Prostate gland (tissue), 2 donors: ENCODE data around the gene CYP17A1. TPM values are rescaled to one million over a fixed set of nuclear protein-coding genes. Genes with fewer than 3 reads are reported as not detected.
A peak's percentile ranks its signal among the peaks of the same experiment; 100 is the strongest.

ENCODE experiments used
- DNase-seq: peaks from one replicate; pipeline ENCODE4 v3.0.0-alpha.2; 2019; ENCODE audit warnings: low spot score
- H3K27ac ChIP-seq, 2 donors: fragments of 200-600 bp; sonication (generic); 2 replicates each; pipeline ENCODE4 v1.5.1; 2017 to 2019
- H3K27me3 ChIP-seq: fragments of 200-600 bp; sonication (generic); replicated peaks from 2 replicates; pipeline ENCODE4 v1.5.1; 2019; ENCODE audit not compliant: insufficient read depth
- H3K36me3 ChIP-seq, 2 donors: fragments of 200-600 bp; sonication (generic); 1 replicate in 1 of 2; 2 replicates in 1 of 2; pipeline versions ENCODE4 v1.5.1 to v1.8.1; 2017 to 2019
- H3K4me1 ChIP-seq: fragments of 200-600 bp; sonication (generic); replicated peaks from 2 replicates; pipeline ENCODE4 v1.5.1; 2019
- H3K4me3 ChIP-seq, 2 donors: fragments of 200-600 bp; sonication (generic); 2 replicates each; pipeline ENCODE4 v1.5.1; 2017 to 2019
- H3K9me3 ChIP-seq: fragments of 200-600 bp; sonication (generic); 2 replicates; pipeline ENCODE4 v1.5.1; 2017
- POLR2A ChIP-seq: fragments of 450-650 bp; IDR thresholded peaks from one replicate; pipeline ENCODE4 v1.6.1; 2016; ENCODE audit warnings: antibody characterized with exemption, mild to moderate bottlenecking
- POLR2AphosphoS5 ChIP-seq: sonication (generic); formaldehyde crosslinking; IDR thresholded peaks from one replicate; pipeline ENCODE4 v1.6.1; 2017; ENCODE audit warnings: antibody characterized with exemption
- WGBS: methylation state at CpG from one replicate; pipeline ENCODE4 v1.1.5; 2018; 5-methylcytosine and 5-hydroxymethylcytosine counted together
- intact Hi-C: fragments of 100-400 bp; cut with DNase I; formaldehyde crosslinking; loops from one replicate; pipeline ENCODE4 v1.14.2; 2022
- total RNA-seq, 2 donors: library from RNA; depleted of rRNA; stranded (reverse); fragments of >200 nt; gene quantifications; one replicate each; pipeline ENCODE4 v1.1.0, GENCODE V29; 2016
- TF ChIP-seq, protein P1 (sequence below), 4 experiments: fragments of 200-600 bp in 2 of 4; fragments of 450-650 bp in 2 of 4; sonication (generic) in 2 of 4; IDR thresholded peaks; 1 replicate in 3 of 4; 2 replicates in 1 of 4; pipeline ENCODE4 v1.5.1; 2016 to 2019; ENCODE audit warnings: antibody characterized with exemption in 4 of 4, mild to moderate bottlenecking in 2 of 4, moderate library complexity in 2 of 4

The CYP17A1 gene
- total RNA-seq, 2 donors from 2014 or later, result 12.8 TPM; not detected in 1

DNA sequence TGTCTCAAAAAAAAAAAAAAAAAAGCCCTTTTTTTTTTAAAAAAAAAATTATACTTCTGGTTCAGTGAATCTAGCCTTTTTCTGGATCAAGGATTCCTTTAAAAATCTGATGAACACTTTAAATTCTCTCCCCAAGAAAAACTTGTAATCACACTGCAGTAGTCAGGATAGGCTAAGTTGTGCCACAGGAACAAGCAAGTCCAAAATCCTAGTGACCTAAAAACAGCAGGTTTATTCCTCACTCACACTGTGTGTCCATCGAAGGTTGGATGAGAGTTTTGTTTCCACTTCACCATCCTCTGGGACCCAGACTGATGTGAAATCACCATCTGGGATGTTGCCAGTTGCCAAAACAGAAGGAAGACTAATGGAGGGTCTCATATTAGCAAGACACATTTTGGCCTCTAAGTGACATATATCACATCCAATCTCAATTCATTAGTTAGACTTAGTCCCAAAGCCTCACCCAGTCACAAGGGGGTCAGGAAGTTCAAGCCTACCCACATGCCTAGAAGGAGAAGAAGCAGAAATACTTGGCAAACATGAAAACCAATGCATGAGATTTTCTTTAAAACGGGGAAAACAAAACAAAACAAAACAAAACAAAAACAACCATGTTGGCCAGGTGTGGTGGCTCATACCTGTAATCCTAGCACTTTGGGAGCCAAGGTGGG, 32.7 kb downstream of the CYP17A1 start:
- intact Hi-C loops, result loop anchor here (5.0 kb wide), 1 partner anchor 62 kb away; the partner anchor contains the start of gene WBP1L
- no peak for DNase-seq
- TF ChIP-seq, protein P1, sequence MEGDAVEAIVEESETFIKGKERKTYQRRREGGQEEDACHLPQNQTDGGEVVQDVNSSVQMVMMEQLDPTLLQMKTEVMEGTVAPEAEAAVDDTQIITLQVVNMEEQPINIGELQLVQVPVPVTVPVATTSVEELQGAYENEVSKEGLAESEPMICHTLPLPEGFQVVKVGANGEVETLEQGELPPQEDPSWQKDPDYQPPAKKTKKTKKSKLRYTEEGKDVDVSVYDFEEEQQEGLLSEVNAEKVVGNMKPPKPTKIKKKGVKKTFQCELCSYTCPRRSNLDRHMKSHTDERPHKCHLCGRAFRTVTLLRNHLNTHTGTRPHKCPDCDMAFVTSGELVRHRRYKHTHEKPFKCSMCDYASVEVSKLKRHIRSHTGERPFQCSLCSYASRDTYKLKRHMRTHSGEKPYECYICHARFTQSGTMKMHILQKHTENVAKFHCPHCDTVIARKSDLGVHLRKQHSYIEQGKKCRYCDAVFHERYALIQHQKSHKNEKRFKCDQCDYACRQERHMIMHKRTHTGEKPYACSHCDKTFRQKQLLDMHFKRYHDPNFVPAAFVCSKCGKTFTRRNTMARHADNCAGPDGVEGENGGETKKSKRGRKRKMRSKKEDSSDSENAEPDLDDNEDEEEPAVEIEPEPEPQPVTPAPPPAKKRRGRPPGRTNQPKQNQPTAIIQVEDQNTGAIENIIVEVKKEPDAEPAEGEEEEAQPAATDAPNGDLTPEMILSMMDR (IDR thresholded peaks at IDR 0.05), result no peak
- TF ChIP-seq POLR2AphosphoS5 (no peak), POLR2A (no peak)
- H3K27ac ChIP-seq, result no peak overlapping the region
- H3K36me3 ChIP-seq, result no peaks in the 10 kb centered on the region
- H3K4me3 ChIP-seq, result no peak overlapping the region
- peaks cover 19% of the 10 kb centered on the region for H3K4me1 ChIP-seq
- H3K9me3 ChIP-seq, result no peaks in the 10 kb centered on the region
- 84% methylated on average over 2 of the region's 2 CpGs for WGBS
- no peaks in the 10 kb centered on the region for H3K27me3 ChIP-seq

DNA sequence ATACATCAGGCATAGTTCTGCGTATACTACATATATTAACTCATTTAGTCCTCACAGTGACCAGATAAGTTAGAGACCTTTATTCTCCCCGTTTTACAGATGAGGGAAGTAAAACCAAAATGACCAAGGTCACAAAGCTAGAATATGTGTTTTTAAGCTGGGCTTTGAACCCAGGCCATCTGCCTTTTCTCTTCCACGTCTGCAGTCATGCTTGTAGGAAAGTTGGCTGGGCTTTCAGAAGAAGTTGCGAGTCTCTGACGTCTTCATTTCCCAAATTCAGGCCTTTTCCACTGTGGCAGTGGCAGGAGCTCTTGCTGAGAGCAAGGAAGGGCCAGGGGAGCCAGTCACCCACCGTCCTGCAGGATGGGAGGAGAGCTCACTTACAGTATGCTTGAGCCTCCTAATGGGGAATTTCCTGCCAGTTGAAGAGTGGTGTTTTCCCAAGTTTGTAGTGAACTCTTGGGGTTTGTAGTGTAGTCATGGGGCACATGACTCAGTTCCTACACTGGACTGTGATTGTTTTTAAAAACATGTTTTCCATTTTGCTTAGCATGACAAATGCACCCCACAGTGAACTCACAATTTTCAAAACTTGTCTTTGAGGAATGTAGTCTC, 34.2 kb downstream of the CYP17A1 start:
- DNase-seq, result no peak
- Histone ChIP-seq H3K9me3 (no peaks in the 10 kb centered on the region), H3K4me3 (no peak overlapping the region), H3K4me1 (peaks cover 22% of the 10 kb centered on the region), H3K36me3 (no peaks in the 10 kb centered on the region), H3K27me3 (no peaks in the 10 kb centered on the region), H3K27ac (peak overlapping the region; percentile 53 to 86)
- no peak for TF ChIP-seq POLR2AphosphoS5
- TF ChIP-seq, protein P1 (IDR thresholded peaks at IDR 0.05), result no peak
- no peak for TF ChIP-seq POLR2A
- intact Hi-C loops, result loop anchor here (5.0 kb wide), 1 partner anchor 61 kb away; the partner anchor contains the start of gene WBP1L
- WGBS, result 73% methylated on average over 6 of the region's 6 CpGs

GRCh38 chr10:102801978-102802377, 35.2 kb downstream of the CYP17A1 start:
- TF ChIP-seq, protein P1 (IDR thresholded peaks at IDR 0.05), result no peak
- TF ChIP-seq POLR2AphosphoS5, result no peak
- TF ChIP-seq POLR2A, result no peak
- WGBS, result 51% methylated on average over 3 of the region's 3 CpGs
- Histone ChIP-seq H3K27ac (peak overlapping the region; percentile 53 to 86), H3K27me3 (no peaks in the 10 kb centered on the region), H3K4me3 (no peak overlapping the region), H3K4me1 (peaks cover 22% of the 10 kb centered on the region), H3K9me3 (no peaks in the 10 kb centered on the region), H3K36me3 (no peaks in the 10 kb centered on the region)
- DNase-seq, result no peak
- intact Hi-C loops, result loop anchor here (5.0 kb wide), 1 partner anchor 60 kb away; the partner anchor contains the start of gene WBP1L

DNA sequence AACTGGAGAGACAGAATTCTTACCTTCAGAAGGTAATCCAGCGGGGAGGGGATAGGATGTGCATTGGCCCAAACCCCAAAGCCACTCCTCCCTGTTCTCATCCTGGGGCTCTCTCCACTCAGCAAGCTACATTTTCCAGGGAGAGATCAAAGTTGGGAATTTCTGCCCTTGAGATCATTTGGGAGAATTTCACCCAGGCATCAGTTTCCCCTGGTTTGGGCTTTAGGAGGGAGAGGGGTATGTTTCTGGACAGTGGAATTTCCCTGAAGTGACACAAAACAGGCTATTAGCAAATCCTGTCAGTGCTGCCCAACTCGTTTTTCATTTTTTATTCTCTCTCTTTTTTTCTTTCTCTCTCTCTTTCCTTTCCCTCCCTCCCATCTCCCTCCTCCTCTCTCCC, 35.7 kb downstream of the CYP17A1 start:
- TF ChIP-seq POLR2AphosphoS5 (no peak), POLR2A (no peak)
- TF ChIP-seq, protein P1 (IDR thresholded peaks at IDR 0.05), result no peak
- WGBS, result 38% methylated on average over 2 of the region's 2 CpGs

More for the DNA sequence above, 35.7 kb downstream of the CYP17A1 start:
- peaks cover 26% of the 10 kb centered on the region for H3K4me1 ChIP-seq
- H3K36me3 ChIP-seq, result no peaks in the 10 kb centered on the region
- no peaks in the 10 kb centered on the region for H3K9me3 ChIP-seq
- H3K4me3 ChIP-seq, result no peak overlapping the region
- peak overlapping the region; percentile 85 to 86 for H3K27ac ChIP-seq
- H3K27me3 ChIP-seq, result no peaks in the 10 kb centered on the region
- DNase-seq, result no peak
- intact Hi-C loops, result loop anchor here (5.0 kb wide), 1 partner anchor 59 kb away; the partner anchor contains the start of gene WBP1L
